LNCaP clone FGC (cell line): ENCODE measurements around the gene HAO2.

Source experiments
- DNase-seq: peaks from one replicate; pipeline ENCODE4 v3.0.0-alpha.2; 2011; ENCODE audit warnings: low read depth
- H3K4me3 ChIP-seq: 2 replicates; pipeline ENCODE4 v1.5.1; 2011; ENCODE audit warnings: mild to moderate bottlenecking, low read depth, low read length, control low read depth
- CTCF ChIP-seq: IDR thresholded peaks from 2 replicates; pipeline ENCODE4 v1.5.1; 2012; ENCODE audit warnings: mild to moderate bottlenecking; ENCODE audit not compliant: control insufficient read depth, insufficient read depth; ENCODE audit errors: extremely low read depth

HAO2 gene

GRCh38 chr1:119388450-119388849, 19.9 kb downstream of the HAO2 start:
- H3K4me3 ChIP-seq: no peak overlapping the region
- no peak for TF ChIP-seq CTCF
- DNase-seq: peak; percentile 65

- DNase-seq: no peak
- no peak overlapping the region for H3K4me3 ChIP-seq
- TF ChIP-seq CTCF: no peak
Measured at GRCh38 chr1:119390526-119390925, 21.9 kb downstream of the HAO2 start.

GRCh38 chr1:119391749-119392148, 23.2 kb downstream of the HAO2 start:
- no peak for TF ChIP-seq CTCF

GRCh38 chr1:119394085-119394484, 25.5 kb downstream of the HAO2 start:
- H3K4me3 ChIP-seq: no peak overlapping the region
- DNase-seq: no peak
- TF ChIP-seq CTCF: no peak

More at GRCh38 chr1:119391749-119392148, 23.2 kb downstream of the HAO2 start:
- H3K4me3 ChIP-seq: no peak overlapping the region
- DNase-seq: no peak

- no peak for DNase-seq
- no peak for TF ChIP-seq CTCF
Measured at GRCh38 chr1:119396982-119397381, 28.4 kb downstream of the HAO2 start.

GRCh38 chr1:119397986-119398385, 29.4 kb downstream of the HAO2 start:
- no peak for DNase-seq
- no peak for TF ChIP-seq CTCF
- no peak overlapping the region for H3K4me3 ChIP-seq

More at GRCh38 chr1:119396982-119397381, 28.4 kb downstream of the HAO2 start:
- no peak overlapping the region for H3K4me3 ChIP-seq

GRCh38 chr1:119404736-119405135, 36.2 kb downstream of the HAO2 start:
- no peak for DNase-seq
- H3K4me3 ChIP-seq: no peak overlapping the region
- TF ChIP-seq CTCF: no peak
